ENCODE measurements around the gene NOL11. TPM values are rescaled to one million over a fixed set of nuclear protein-coding genes. Genes with fewer than 3 reads are reported as not detected.
"Not testable (repeated sequence)": the region's sequence is repeated elsewhere in the genome, so short reads cannot be mapped to it uniquely, and the experiment has no call there.

Gene NOL11
- total and polyA plus RNA-seq, 2 donors from 2014 or later, result 37.3 to 40.8 TPM

DNA sequence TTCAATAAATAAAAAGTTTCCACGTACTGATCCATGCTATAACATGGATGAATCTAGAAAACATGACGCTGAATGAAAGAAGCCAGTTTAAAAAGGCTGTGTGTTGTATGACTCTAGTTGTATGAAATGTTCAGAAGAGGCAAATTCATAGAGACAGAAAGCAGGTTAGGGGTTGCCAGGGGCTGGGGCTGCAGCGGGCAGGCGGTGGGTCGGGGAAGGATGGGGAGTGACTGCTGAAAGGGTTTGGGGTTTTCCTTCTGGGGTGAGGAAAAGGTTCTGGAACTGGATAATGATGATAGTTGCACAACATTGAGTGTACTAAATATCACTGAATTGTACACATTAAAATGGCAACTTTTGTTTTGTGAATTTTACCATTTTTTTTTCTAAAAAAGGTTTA is 36.3 kb downstream of the NOL11 start:
- FAIRE-seq, result no peak
- H3K4me3 ChIP-seq (ENCODE audit: low read length in 3 of 3), result no peak overlapping the region
- no peaks in the 10 kb centered on the region for H3K27me3 ChIP-seq (ENCODE audit: control insufficient read depth, insufficient read depth, low read length)
- no peaks in the 10 kb centered on the region for H3K9me3 ChIP-seq (ENCODE audit: control insufficient read depth in 2 of 3, insufficient read depth in 1 of 3, low read length in 3 of 3)
- intact Hi-C loops (cut with DNase I), result no loop called here
- H3K4me1 ChIP-seq (ENCODE audit: control insufficient read depth in 2 of 3, insufficient read depth in 2 of 3, low read depth in 1 of 3, low read length in 3 of 3), result no peaks in the 10 kb centered on the region
- TF ChIP-seq, protein P1, sequence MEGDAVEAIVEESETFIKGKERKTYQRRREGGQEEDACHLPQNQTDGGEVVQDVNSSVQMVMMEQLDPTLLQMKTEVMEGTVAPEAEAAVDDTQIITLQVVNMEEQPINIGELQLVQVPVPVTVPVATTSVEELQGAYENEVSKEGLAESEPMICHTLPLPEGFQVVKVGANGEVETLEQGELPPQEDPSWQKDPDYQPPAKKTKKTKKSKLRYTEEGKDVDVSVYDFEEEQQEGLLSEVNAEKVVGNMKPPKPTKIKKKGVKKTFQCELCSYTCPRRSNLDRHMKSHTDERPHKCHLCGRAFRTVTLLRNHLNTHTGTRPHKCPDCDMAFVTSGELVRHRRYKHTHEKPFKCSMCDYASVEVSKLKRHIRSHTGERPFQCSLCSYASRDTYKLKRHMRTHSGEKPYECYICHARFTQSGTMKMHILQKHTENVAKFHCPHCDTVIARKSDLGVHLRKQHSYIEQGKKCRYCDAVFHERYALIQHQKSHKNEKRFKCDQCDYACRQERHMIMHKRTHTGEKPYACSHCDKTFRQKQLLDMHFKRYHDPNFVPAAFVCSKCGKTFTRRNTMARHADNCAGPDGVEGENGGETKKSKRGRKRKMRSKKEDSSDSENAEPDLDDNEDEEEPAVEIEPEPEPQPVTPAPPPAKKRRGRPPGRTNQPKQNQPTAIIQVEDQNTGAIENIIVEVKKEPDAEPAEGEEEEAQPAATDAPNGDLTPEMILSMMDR (IDR thresholded peaks at IDR 0.05; ENCODE audit: borderline replicate concordance, extremely low read depth, insufficient read depth), result no peak
- H3K27ac ChIP-seq (ENCODE audit: low read depth in 2 of 2, low read length in 2 of 2), result no peak overlapping the region
- no peak for DNase-seq
- H3K9ac ChIP-seq (ENCODE audit: low read length in 3 of 3), result no peak overlapping the region
- peaks cover 0 to 7% (median 3%) of the 10 kb centered on the region in 3 donors for H3K36me3 ChIP-seq (ENCODE audit: control insufficient read depth in 2 of 3, insufficient read depth in 3 of 3, low read length in 3 of 3)

DNA sequence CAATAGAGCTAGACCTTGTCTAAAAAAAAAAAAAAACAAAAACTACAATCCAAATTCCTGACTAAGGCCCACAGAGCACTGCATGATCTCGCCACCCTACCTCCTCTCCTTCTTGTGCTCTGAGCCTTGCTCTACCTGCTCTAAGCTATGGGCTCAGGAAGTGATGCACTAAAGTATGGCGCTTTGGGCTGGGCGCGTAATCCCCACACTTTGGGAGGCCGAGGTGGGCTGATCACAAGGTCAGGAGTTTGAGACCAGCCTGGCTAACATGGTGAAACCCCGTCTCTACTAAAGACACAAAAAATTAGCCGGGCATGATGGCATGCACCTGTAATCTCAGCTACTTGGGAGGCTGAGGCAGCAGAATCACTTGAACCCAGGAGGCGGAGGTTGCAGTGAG is 37.0 kb downstream of the NOL11 start:
- DNase-seq; H3K4me3 ChIP-seq (ENCODE audit: low read length in 3 of 3); H3K36me3 ChIP-seq (ENCODE audit: control insufficient read depth in 2 of 3, insufficient read depth in 3 of 3, low read length in 3 of 3); intact Hi-C loops (cut with DNase I); H3K4me1 ChIP-seq (ENCODE audit: control insufficient read depth in 2 of 3, insufficient read depth in 2 of 3, low read depth in 1 of 3, low read length in 3 of 3); H3K27me3 ChIP-seq (ENCODE audit: control insufficient read depth, insufficient read depth, low read length); FAIRE-seq; H3K9me3 ChIP-seq (ENCODE audit: control insufficient read depth in 2 of 3, insufficient read depth in 1 of 3, low read length in 3 of 3); H3K27ac ChIP-seq (ENCODE audit: low read depth in 2 of 2, low read length in 2 of 2); H3K9ac ChIP-seq (ENCODE audit: low read length in 3 of 3): not testable (repeated sequence)

DNA sequence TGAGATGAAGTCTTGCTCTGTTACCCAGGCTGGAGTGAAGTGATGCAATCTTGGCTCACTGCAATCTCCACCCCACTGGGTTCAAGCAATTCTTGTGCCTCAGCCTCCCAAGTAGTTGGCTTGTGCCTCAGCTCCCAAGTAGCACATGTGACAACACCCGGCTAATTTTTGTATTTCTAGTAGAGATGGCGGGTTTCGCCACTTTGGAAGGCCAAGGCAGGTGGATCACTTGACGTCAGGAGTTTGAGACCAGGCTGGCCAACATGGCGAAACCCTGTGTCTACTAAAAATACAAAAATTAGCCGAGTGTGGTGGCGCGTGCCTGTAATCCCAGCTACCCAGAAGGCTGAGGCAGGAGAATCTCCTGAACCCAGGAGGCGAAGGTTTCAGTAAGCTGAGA is 39.0 kb downstream of the NOL11 start:
- H3K9me3 ChIP-seq (ENCODE audit: control insufficient read depth in 2 of 3, insufficient read depth in 1 of 3, low read length in 3 of 3); FAIRE-seq; H3K27ac ChIP-seq (ENCODE audit: low read depth in 2 of 2, low read length in 2 of 2); H3K36me3 ChIP-seq (ENCODE audit: control insufficient read depth in 2 of 3, insufficient read depth in 3 of 3, low read length in 3 of 3); H3K4me3 ChIP-seq (ENCODE audit: low read length in 3 of 3); intact Hi-C loops (cut with DNase I); H3K9ac ChIP-seq (ENCODE audit: low read length in 3 of 3); H3K27me3 ChIP-seq (ENCODE audit: control insufficient read depth, insufficient read depth, low read length); DNase-seq; H3K4me1 ChIP-seq (ENCODE audit: control insufficient read depth in 2 of 3, insufficient read depth in 2 of 3, low read depth in 1 of 3, low read length in 3 of 3): not testable (repeated sequence)

DNA sequence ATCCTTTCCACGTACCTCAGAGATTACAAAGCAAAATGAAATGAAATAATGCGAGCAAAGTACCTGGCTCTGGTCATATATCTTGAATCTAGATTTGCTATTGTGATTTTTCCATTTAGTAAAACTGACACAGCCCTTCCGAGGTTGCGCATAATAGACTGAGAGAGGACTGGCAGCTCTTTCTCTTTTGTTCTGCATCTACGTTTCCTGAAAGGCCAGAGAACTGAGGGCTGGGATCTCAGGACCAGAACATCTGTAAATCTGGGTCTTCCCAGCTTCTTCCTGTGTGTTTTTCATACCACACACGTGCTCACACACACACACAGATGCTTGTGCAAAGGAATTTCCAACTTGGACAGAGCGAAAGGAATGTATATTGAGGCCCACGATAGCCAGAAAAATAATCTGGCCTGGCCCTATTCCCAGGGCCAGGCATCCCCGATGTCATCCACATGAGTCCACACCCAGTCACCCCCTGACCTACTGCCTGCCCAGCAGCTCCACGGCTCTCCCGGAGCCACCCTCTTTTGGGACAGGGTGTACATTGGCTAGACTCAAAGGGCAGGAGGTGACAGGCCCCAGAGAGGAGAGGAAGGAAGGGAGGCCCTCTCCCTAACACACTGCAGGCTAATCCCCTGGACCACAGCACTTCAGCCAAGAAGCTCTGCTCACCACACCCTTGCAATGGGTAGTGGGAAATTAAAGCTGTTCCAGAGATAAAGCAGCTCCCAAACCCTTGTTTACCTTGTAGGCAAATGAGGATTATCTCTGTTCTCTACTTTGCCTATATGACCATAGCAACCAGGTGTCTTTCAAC is 41.8 kb downstream of the NOL11 start:
- intact Hi-C loops (cut with DNase I), result no loop called here
- Histone ChIP-seq H3K9me3 (ENCODE audit: control insufficient read depth in 2 of 3, insufficient read depth in 1 of 3, low read length in 3 of 3) (no peaks in the 10 kb centered on the region), H3K27ac (ENCODE audit: low read depth in 2 of 2, low read length in 2 of 2) (no peak overlapping the region), H3K4me3 (ENCODE audit: low read length in 3 of 3) (no peak overlapping the region), H3K9ac (ENCODE audit: low read length in 3 of 3) (no peak overlapping the region), H3K4me1 (ENCODE audit: control insufficient read depth in 2 of 3, insufficient read depth in 2 of 3, low read depth in 1 of 3, low read length in 3 of 3) (no peaks in the 10 kb centered on the region), H3K36me3 (ENCODE audit: control insufficient read depth in 2 of 3, insufficient read depth in 3 of 3, low read length in 3 of 3) (no peaks in the 10 kb centered on the region), H3K27me3 (ENCODE audit: control insufficient read depth, insufficient read depth, low read length) (no peaks in the 10 kb centered on the region)
- no peak for FAIRE-seq
- DNase-seq, result peak in 1 of 5 donors; percentile 2
- TF ChIP-seq, protein P1 (IDR thresholded peaks at IDR 0.05; ENCODE audit: borderline replicate concordance, extremely low read depth, insufficient read depth), result no peak
